Measurements from ENCODE around the gene SUFU.
A peak's percentile ranks its signal among the peaks of the same experiment; 100 is the strongest.

SUFU gene

DNA sequence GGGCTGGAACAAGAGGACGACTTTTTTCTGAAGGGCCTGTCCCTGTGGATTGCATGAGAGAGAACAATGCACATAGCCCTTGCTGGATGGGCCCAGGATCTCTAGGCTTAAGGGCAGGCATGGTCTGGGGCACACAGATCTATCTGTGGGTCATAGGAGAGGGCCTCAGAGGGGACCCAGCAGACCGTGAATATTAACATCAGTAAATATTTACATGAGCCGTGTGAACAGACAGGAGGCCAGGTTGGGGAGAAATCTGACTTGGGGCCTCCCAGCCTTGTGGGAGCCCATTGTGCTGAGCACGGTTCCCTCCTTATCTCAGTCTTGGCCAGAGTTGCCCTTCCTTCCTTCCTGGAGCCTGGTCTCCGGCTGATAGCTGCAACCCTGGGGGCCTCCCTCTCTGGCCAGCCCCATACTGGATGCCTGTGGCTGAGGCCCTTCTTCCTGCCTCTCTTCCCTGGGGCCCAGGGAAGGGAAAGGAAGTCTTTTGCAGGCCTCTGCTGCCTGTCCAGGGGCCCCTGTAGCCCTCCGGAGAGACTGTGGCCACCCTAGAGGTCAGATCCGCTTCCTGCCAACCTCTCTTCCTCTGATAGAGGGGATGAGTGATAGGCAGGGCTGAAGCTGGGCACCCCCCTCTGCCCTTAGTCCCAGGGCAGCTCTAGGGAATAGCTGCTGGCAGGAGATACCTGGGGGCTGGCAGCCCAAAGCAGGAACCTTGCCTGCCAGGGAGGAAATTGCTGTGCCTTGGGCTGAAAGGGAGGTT lies 96.0 kb downstream of the SUFU start:
- DNase-seq = peak; percentile 97

DNA sequence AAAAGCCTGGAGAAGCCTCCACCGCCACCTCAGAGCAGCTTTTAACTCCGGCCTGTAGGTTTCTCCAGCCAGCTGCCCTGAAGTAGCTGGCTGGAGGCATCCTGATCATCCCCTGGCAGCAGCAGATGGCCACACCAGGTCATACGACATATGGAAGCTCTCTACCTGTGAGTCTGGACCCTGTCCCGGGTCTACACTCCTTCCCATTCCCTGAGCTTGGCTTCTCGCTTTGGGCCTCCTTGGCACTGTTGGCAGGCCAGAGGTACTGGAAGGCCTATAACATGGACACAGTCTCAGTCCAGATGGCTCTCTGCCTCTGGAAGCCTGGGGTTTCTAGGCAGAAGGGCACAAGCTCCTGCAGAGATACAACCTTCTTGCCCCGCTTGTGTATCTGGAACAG lies 97.0 kb downstream of the SUFU start:
- no peak for DNase-seq

- peak; percentile 32 for DNase-seq
These were observed 97.9 kb downstream of the SUFU start for GRCh38 chr10:102601639-102602038.

GRCh38 chr10:102602272-102603045 lies 98.7 kb downstream of the SUFU start:
- DNase-seq = no peak

DNA sequence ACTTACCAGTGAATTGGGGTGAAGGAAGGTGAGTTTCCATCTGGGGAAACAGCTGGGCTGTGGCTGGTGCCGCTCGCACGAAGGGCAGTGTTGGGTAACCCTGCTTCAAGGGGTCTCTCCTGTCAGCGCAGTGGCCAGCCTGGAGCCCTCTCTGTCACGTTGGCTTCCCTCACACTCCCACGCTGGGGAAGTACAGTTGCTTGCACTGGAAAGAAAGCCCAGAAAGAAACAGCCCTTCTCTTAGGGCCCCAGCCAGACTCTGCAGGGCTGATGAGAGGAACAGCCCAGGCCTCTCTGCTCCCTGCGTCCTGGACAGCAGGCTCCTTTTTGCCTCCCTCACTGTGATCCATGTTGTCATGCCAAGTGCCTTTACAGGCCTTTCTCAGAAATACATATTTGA lies 100.2 kb downstream of the SUFU start:
- DNase-seq = peak; percentile 81

DNA sequence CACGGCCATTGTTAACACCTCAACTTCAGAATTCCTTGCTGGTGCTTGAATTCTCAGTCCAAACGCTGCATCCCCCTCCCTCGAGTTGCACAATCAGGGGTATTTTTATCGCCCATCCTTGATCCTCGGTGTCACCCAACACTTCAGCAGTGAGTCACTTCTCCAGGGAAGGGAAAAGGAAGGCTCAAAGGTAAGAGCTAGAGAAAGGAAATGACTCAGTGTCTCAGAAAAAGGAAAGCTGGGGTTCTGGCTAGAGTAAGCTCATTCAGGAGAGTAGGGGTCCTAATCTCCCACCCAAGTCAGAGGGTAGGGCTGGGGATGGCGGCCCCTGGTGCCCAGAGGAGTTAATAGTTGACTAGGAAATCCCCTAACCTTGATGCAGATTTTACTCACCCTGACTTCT lies 100.7 kb downstream of the SUFU start:
- no peak for DNase-seq

DNA sequence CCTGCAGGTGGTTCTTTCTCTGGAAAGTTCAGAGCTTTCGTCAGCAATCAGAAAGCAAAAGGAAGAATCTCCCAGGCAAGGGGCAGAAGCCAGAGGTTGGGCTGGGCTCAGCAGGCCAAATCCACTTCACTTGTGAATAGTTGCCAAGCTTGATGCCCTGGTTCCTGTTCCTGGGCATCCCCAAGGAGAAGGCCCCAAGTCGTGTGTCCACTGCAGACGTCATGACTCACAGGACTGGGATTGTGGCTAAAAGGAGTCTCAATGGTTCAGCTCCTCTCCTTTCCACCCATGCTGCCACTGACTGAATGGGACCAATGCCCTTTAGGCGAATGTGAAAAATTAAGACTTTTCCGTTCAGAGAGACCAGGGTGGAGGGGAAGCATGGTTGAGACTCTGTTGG lies 101.9 kb downstream of the SUFU start:
- DNase-seq = no peak

DNA sequence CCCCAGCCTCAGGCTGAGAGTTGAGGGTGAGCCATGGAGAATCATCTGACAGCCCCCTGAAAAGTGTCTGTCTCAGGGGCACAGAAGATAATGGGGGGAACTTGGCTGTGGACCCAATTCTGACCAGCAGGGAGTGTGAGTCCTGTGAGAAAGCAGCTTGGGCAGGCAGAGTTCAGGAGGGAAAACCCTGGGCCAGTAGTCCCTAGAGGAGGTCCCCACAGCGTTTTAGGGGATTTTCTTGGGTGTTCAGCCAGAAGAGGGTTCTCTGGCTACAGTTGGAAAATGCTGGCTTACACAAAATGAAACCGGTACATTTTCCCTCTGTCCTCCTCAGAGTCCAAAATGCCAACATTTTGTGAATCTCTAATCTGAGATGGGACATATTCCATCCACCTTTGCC lies 104.7 kb downstream of the SUFU start:
- no peak for DNase-seq

DNA sequence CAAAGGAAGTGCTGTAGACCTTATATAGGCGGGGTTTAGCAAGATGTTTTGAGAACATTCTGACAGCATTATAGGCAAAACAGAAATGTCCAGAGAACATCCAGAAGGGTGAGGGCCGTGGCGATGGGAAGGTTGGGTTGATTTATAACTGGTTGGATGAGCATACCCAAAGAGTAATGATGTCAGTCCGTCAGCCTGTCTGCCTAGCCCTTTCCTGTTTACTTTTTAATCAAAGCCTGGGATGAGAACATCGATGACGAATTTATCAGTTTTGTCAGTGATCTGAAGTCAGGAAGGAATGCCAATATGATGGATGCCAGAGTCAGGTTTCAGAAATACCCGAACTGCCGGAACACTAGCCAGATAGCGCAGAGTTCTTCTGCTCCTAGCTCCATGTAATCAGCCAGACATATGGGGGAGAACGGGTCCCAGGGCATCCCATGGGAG lies 106.7 kb downstream of the SUFU start:
- no peak for DNase-seq

DNA sequence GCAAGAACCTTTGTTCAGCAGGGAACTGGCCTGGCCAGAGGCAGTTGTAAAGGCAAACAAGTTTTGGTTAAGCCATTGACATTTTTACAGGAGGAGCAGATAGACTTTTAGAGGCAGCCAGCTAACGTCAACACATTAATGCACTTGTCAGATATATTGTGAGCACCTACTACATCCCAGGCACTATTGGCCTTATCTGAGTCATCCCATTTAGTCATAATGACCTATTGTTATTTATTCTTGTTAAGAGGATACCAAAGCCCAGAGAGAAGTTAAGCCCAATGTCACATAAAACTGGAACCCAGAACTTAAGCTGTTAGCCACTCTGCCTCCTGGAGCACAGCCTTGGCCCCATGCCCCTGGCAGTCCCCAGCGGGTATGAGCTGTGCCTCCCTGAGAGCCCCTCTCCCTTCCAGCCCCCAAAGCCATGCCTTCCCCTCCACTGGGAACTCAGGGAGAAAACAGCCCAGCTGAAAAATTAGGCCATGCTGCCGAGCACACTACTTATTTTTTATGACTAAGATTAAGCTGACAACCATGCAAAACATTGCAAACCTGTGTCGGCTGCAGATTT lies 107.8 kb downstream of the SUFU start:
- DNase-seq = no peak

DNA sequence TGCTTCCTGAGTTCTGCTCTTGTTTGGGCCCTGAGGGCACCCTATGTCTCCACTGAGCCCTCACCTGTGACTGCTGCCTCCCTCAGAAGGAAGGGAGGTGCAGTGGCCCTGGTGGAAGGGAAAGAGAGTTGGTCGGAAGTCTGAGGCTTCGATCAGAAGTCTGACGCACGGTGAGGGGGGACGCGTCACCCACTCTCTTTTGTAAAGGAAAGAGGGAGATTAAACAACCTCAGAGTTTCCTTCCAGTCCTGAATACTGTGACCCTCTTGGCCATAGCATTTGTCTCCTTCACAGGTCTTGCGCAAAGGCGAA lies 109.1 kb downstream of the SUFU start:
- no peak for DNase-seq

GRCh38 chr10:102613286-102613685 lies 109.5 kb downstream of the SUFU start:
- no peak for DNase-seq

- DNase-seq = peak; percentile 32
These were observed 110.0 kb downstream of the SUFU start for GRCh38 chr10:102613785-102614184.

GRCh38 chr10:102614888-102615287 lies 111.1 kb downstream of the SUFU start:
- DNase-seq = no peak

- DNase-seq = no peak
These were observed 111.6 kb downstream of the SUFU start for GRCh38 chr10:102615361-102615760.

DNA sequence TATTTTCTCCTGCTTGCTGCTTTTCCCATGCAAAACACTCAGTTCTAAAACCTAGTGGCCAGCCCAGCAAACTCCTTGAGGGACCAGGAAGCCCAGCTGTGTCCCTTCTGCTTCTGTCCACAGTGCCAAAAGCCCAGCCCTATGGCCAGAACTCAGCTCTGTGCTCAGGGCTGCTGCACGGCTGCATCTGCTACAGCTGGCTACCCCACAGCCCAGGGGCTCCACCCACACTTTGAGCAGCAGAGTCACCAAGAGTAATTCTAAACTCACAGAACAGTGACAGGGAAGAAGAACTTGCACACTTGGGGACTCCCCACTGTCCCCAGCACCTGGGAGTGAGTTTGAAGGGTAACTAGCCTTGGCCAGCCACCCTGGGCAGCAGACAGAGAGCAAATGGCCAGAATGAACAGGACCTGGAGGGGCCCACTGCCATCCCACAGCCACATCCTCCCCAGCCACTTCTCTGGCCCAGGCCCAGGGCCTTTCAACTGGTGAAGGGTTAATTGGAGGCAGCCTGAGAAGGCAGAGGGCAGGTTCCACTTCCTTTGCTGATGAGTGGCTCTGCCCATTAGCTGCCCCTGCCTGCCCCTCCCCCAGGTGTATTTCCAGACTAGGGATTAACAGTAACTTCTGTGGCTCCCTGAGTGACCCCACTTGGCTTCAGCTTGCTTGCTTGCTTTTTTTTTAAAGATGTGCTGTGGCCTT lies 112.4 kb downstream of the SUFU start:
- peak; percentile 37 for DNase-seq

GRCh38 chr10:102617041-102617440 lies 113.3 kb downstream of the SUFU start:
- DNase-seq = no peak

DNA sequence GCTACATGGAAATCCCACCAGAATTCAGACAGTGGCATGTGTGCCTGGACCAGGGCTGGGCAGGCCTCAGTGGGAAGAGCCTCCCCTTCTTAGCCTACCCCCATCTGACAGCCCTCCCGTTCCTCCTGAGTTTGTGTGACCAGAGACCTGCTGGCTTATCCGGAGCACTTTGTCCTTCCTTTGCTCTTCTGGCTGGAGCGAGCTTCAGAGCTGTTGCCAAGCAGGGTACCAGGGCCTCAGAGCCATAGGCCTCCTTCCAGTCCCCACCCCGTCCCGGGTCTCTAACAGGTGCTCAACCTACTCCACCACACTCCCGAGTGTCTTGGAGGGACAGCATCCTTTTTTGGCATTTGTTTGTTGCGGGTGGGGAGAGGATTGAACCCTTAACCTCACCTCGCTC lies 114.0 kb downstream of the SUFU start:
- no peak for DNase-seq

- no peak for DNase-seq
These were observed 115.7 kb downstream of the SUFU start for GRCh38 chr10:102619281-102619981.

DNA sequence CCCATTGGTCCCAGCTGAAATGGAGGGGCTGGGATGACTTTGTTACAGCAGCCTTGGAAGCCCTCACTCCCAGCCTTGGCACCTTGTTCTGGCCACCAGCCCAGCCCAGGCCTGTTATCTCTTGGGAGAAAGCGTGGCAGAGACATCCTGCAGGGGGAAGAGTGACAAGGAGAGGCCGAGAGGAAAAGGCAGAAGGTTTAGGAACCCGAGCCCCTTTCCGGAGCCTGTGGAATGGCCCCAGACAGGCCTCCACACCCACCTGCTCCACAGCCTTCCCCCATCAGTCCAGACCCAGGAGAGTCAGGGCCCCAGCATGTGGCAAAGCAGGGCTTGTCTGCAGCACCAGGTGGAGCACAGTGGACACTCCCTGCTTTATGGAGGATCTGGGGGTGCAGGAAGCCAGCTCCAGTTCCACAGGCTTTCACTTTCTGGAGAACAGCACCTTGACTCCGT lies 116.4 kb downstream of the SUFU start:
- DNase-seq = no peak

DNA sequence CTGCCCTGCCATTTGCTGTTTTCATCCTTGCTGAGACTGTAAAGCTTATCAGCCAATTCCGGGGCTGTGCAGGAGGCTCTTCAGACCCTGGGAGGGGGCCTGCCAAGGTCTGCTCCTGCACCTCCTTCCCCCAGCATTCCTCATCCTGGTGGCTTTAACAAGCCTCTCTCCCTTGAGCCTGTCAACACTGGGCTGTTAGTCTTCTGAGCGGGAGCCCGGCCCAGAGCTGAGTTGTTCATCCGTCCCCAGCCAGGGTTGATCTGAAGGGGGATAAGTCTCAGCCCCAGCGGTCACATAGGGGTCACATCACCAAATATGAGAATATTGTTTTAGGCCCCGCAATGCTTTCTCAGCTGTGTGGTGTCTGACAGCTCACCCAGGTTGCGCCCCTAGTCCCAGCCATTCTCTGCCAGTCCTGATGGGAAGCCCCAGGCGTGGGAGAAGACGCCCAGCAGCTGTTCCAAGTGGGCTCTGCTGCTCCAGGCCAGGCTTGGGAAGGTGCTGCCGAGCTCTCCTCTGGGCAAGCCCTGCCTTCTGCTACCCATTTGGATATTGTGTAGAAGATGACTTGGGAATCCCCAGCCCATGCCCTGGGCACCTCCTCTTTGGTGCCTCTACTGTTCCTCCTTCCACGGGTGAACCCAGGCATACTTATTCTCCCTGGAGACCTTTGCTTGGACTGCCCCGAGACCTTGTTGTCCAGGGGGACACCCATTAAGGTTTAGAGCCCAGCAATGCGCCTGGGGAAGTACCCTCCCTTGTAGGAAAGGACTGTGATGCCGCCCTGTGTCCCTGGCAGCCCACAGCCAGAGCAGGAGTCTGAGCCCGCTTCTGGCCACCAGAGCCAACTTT lies 117.0 kb downstream of the SUFU start:
- no peak for DNase-seq
